Activated T-cell treated with anti-CD3 and anti-CD28 coated beads, Interleukin-2, amount 50 U/mL, for 4 hours (primary cell): ENCODE measurements around the gene IZUMO4. TPM values are rescaled to one million over a fixed set of nuclear protein-coding genes. Genes with fewer than 3 reads are reported as not detected.

Source experiments
- ATAC-seq, 2 donors: fragments of 200-7000 bp; cut with Tn5 transposase; one replicate each; pipeline ENCODE4 v1.10.0; 2021
- DNase-seq: peaks from one replicate; pipeline ENCODE4 v3.0.0-alpha.2; 2020
- H3K27me3 Mint-ChIP-seq: one replicate; pipeline ENCODE4 v1.8.0; 2021; ENCODE audit warnings: low read depth, mixed read lengths
- H3K36me3 Mint-ChIP-seq: one replicate; pipeline ENCODE4 v1.8.0; 2022; ENCODE audit warnings: mixed read lengths; ENCODE audit not compliant: insufficient read depth
- H3K4me1 Mint-ChIP-seq: one replicate; pipeline ENCODE4 v1.8.0; 2021; ENCODE audit warnings: low read depth, mixed read lengths
- H3K4me3 Mint-ChIP-seq: one replicate; pipeline ENCODE4 v1.8.0; 2021; ENCODE audit warnings: mild to moderate bottlenecking, moderate library complexity, mixed read lengths
- H3K9me3 Mint-ChIP-seq: one replicate; pipeline ENCODE4 v1.8.0; 2021; ENCODE audit warnings: mixed read lengths
- total RNA-seq, 3 donors: library from RNA; stranded (reverse); gene quantifications; one replicate each; pipeline ENCODE4 v1.2.1, GENCODE V29; 2021

The IZUMO4 gene
- total RNA-seq, 3 donors from 2014 or later: 3.4 to 4.6 (median 4.2) TPM

DNA sequence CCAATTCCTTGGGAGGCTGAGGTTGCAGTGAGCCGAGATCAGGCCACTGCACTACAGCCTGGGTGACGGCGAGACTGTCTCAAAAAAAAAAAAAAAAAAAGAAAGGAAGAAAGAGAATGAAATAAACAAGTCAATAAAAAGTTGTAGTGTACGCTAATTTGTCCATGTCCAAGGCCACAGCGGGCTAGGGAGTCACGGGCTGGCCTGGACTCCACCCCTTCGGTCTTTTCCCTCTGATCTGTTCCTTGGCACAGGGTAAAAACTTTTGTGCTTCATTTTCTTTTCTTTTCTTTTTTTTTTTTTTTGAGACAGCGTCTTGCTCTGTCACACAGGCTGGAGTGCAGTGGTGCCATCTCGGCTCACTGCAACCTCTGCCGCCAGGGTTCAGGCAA lies 26.3 kb upstream of the IZUMO4 start:
- Mint-ChIP-seq H3K4me3 (no peak overlapping the region), H3K36me3 (peaks cover 21% of the 10 kb centered on the region), H3K27me3 (no peaks in the 10 kb centered on the region), H3K4me1 (peaks cover 14% of the 10 kb centered on the region), H3K9me3 (no peaks in the 10 kb centered on the region)
- ATAC-seq (no peak), DNase-seq (no peak)

DNA sequence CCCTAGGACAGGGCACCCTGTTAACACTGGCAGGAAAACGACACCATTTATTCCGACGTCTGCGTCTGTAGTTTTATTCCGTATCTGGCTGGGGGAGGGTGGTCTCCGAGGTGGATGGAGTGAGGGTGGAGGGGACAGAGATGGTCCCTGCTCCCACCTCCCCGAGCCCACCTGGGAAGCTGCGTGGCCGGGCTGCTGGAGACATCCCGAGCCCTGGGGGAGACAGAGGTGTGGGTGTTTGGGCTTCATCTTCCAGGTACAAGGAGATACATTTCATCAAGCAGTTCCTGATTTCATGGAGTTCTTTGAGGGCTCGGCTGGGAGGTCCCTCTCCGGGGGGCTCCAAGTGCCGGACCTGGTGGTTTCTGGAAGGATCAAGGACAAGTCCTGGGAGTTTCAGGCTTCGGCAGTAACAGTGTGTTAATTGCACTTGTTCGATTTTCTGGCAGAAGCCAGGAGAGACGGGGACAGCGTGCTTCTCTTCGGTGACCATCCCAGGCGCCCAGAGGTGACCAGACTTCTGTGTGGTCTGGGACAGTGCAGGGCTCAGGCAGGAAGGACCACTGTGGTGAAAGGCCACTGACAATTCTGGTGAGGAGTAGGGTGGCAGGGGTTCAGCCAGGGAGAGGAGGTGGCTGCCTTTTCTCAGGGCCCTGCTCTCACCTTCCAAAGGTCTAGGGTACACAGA lies 25.6 kb upstream of the IZUMO4 start:
- H3K4me1 Mint-ChIP-seq: peaks cover 14% of the 10 kb centered on the region
- H3K4me3 Mint-ChIP-seq: no peak overlapping the region
- DNase-seq (no peak), ATAC-seq (no peak)
- no peaks in the 10 kb centered on the region for H3K9me3 Mint-ChIP-seq
- no peaks in the 10 kb centered on the region for H3K27me3 Mint-ChIP-seq
- H3K36me3 Mint-ChIP-seq: peaks cover 23% of the 10 kb centered on the region

DNA sequence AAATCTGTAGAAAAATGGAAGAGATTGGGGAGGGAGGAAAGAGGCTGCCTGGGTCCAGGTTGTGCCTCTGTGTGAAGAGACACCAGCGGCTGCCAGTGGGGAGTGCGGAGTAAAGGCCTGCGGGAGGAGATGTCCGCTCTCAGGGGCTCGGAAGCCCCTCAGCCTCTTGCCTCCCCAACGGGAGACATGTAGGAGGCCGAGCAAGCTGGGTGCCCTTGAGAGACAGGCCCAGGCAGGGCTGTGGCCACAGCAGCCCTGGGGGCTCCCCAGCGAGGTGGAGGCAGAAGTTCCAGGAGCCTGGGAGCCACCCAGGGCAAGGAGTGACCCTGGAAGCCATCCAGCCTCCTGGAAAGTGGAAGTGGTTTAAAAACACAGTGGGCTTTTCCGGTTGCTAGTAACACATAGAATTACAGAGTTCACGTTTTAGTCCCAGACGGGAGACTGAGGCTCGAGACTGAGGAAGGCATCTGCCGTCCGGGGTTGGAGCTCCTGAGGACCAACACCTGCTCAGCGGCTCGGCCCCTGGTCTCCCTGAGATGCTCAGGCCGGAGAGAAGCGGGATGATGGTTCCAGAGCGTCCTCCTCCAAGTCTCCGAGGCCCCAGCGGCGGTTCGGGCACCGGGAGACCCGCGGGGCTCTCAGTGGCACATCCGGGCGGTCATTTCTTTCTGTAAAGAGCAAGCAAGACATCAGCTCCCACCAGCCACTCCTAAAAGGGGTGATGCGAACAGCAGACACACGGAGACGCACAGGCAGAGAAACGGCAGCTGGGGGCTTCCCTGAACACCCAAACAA lies 23.8 kb upstream of the IZUMO4 start:
- Mint-ChIP-seq H3K4me3 (no peak overlapping the region), H3K36me3 (peaks cover 26% of the 10 kb centered on the region), H3K27me3 (no peaks in the 10 kb centered on the region), H3K4me1 (peaks cover 14% of the 10 kb centered on the region), H3K9me3 (no peaks in the 10 kb centered on the region)
- no peak for DNase-seq
- ATAC-seq: no peak

DNA sequence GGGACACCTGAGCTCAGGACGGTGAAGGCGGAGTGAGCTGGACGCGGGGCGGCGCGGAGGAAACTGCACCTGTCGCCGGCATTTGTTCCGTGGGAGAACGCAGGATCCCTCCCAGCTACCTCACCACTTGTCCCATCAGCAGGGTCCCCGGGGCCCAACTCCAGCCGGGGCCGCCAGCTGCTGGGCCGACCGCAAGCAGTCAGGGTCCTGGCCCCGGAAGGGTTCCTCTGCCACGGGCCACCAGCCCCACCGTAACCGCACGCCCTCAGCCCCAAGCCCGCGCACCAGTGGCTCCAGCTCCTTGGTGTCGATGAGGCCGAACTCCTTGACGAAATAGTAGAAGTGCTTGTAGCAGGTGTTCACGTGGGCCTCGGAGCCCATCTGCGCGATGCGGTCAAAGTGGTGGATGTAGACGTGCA lies 20.2 kb upstream of the IZUMO4 start:
- peaks cover 32% of the 10 kb centered on the region for H3K36me3 Mint-ChIP-seq
- no peaks in the 10 kb centered on the region for H3K9me3 Mint-ChIP-seq
- H3K4me3 Mint-ChIP-seq: no peak overlapping the region
- DNase-seq: no peak
- no peaks in the 10 kb centered on the region for H3K27me3 Mint-ChIP-seq
- ATAC-seq: no peak
- peaks cover 24% of the 10 kb centered on the region for H3K4me1 Mint-ChIP-seq

DNA sequence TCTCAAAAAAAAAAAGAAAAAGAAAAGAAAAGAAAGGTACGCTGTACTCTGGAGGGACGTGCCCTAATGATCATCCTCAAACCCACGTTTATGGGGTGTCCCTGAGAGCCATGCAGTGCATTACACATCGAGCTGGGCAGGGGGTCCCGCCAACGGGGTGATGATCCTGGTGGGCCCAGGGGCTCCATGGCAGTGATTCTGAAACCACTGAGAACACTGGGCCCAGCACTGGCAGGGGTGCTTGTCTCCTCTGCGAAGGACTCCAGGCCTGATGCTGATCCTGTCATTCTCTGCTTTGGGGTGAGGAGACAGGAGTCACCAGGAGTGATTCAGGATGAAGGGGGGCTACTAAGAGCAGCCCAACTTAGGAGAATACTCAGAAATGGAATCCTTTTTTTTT lies 19.3 kb upstream of the IZUMO4 start:
- H3K36me3 Mint-ChIP-seq: peaks cover 28% of the 10 kb centered on the region

DNA sequence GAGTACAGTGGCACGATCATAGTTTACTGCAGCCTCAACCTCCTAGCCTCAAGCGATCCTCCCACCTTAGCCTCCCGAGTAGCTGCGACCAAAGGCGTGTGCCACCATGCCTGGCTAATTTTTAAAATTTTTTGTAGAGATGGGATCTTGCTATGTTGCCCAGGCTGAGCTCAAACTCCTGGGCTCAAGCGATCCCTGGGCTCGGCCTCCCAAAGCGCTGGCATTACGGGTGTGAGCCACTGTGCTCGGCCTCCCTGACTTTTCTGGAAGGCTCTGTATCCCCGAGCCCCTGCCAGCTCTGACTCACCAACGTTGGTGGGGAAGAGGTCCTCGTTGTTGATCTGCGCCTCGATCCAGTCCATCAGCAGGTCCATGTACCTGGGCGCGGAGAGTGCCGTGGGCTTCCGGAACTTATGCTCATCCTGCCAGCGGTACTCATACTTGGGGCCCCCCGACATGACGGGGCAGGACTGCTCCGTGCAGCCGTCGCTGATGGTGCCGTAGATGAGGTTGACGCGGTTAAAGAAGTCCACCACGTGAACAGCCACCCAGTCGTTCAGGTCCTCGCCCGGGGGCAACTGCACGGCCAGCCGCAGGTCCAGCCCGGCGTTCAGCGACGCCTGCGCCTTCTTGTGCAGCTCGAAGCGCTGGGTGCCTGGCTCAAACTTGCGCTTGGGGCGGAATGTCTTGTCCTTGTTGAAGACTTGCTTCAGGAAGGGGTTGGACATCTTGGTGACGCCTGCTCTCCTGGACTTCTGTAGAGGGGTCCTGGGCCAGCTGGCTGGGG lies 18.7 kb upstream of the IZUMO4 start:
- Mint-ChIP-seq H3K36me3 (peaks cover 25% of the 10 kb centered on the region), H3K4me1 (peaks cover 36% of the 10 kb centered on the region), H3K4me3 (no peak overlapping the region), H3K27me3 (no peaks in the 10 kb centered on the region), H3K9me3 (no peaks in the 10 kb centered on the region)
- no peak for ATAC-seq
- no peak for DNase-seq

More for the DNA sequence above, 19.3 kb upstream of the IZUMO4 start:
- Mint-ChIP-seq H3K4me1 (peaks cover 31% of the 10 kb centered on the region), H3K4me3 (no peak overlapping the region), H3K9me3 (no peaks in the 10 kb centered on the region), H3K27me3 (no peaks in the 10 kb centered on the region)
- ATAC-seq (no peak), DNase-seq (no peak)

DNA sequence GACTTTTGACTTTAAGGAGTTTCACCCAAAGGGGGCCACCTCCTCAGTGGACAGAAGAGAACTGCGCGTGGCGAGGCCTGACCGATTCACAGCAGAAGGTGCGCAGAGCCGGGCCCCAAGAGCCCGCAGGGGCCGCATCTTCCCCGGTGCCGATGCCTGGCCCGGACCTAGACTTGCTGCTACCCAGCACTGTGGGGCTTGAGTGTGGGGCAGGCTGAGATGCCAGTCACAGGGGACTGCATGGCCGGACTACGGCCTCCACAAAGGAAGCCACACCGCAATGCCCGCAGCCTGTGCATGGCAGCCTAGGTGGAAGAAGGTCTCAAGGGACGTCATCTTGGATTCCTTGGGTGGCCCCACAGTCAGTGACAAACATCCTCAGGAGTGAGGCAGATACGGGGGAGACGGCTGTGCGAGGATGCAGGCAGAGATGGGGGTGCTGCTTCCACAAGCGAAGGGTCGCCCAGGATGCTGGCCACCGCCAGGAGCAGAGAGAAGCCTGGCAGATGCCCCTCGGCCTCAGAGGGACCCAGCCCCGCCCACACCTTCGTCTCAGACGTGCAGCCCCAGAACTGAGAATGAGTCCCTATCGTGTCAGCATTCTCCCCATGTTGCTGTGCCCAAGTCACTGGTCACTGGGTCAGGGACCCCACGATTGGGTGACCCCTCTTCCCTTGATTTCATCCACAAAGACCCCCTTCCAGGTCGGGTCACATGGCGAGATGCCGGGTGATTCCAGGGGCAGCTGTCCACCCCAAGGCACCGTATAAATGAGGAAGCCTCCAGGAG lies 17.4 kb upstream of the IZUMO4 start:
- DNase-seq (no peak), ATAC-seq (no peak)
- Mint-ChIP-seq H3K27me3 (no peaks in the 10 kb centered on the region), H3K4me1 (peaks cover 36% of the 10 kb centered on the region), H3K9me3 (no peaks in the 10 kb centered on the region), H3K36me3 (peaks cover 20% of the 10 kb centered on the region), H3K4me3 (peak overlapping the region; percentile 94)

DNA sequence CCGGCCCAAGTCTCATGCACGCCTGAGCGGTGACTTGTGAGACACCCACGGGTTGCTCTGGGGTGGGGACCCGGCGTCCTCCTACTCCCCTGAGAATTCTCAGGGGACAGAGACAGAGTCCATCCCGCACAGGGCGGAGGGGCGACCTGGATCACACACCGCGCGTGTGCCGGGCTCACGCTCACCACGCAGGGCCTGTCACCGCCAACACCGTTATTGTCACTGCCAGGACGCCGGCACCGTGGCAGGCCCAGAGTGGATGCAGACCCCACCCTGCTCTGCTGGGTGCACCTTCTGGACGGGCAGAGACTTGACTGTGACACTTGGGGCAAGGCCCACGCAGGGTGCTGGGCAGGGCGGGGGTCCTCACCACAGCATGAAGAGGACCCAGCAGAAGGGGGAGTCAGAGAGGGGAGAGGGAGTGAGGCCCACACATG lies 16.8 kb upstream of the IZUMO4 start:
- no peak for ATAC-seq

DNA sequence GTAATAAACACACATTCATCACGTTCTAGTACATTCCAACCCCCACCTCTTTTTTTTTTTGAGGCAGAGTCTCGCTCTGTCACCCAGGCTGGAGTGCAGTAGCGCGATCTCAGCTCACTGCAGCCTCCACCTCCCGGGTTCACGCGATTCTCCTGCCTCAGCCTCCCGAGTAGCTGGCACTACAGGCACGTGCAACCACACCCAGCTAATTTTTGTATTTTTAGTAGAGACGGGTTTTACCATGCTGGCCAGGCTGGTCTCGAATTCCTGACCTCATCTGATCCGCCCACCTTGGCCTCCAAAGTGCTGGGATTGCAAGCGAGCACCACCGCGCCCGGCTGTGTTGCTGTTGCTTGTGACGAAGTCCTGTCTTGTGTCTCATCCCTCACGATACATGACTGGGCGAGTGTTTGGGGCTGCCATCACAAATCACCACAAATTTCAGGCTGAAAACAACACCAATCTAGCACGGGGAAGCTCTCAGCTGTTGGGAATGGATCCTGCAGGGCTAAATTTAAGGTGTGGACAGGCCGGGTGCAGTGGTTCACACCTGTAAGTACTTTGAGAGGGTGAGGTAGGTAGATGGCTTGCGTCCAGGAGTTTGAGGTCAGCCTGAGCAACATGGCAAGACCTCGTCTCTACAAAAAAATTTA lies 16.3 kb upstream of the IZUMO4 start:
- Mint-ChIP-seq H3K9me3 (no peaks in the 10 kb centered on the region), H3K4me3 (peak overlapping the region; percentile 94), H3K27me3 (no peaks in the 10 kb centered on the region), H3K4me1 (peaks cover 40% of the 10 kb centered on the region), H3K36me3 (peaks cover 22% of the 10 kb centered on the region)
- no peak for DNase-seq
- ATAC-seq: no peak

More for the DNA sequence above, 16.8 kb upstream of the IZUMO4 start:
- Mint-ChIP-seq H3K9me3 (no peaks in the 10 kb centered on the region), H3K36me3 (peaks cover 19% of the 10 kb centered on the region), H3K4me1 (peaks cover 36% of the 10 kb centered on the region), H3K4me3 (peak overlapping the region; percentile 94), H3K27me3 (no peaks in the 10 kb centered on the region)
- DNase-seq: no peak

DNA sequence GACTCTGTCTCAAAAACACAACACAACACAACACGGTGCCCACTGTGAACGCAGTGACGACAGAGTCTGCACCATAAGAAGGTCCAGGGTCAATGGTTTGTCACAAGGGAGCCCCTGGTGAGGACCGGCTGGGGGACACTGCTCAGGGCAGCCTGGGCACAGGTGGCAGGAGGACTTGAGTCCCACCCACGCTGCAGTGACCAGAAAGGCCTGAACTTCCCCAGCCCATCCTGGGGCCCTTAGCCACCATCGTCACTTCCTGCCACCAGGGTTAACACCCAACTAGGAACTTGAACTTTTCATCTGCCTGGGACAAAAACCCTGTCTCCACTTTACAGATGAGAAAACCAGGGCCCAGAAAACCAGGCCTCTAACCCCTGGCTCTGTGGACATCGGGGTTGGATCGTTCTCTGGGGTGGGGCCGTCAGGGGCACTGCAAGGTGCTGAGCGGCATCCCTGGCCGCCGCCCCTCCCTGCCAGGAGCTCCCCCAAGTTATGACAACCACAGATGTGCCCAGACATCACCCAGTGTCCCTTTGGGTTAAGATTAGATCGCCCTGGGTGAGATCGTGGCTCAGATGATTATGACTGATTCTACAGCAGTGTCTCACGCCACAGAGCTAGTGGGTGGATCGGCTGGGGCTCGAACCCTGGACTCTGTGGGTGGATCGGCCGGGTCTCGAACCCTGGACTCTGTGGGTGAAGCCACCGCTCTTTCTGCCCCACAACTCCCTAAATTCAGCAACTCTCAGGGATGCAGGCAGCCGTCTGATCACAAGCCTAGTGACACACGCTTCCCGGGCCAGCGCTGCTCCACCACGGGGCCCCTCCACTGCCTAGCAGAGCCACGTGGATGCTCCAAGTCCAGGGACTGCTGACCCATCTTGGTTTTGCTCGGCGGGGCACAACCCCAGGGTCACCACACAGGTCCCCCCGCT lies 14.6 kb upstream of the IZUMO4 start:
- peak overlapping the region; percentile 94 for H3K4me3 Mint-ChIP-seq

DNA sequence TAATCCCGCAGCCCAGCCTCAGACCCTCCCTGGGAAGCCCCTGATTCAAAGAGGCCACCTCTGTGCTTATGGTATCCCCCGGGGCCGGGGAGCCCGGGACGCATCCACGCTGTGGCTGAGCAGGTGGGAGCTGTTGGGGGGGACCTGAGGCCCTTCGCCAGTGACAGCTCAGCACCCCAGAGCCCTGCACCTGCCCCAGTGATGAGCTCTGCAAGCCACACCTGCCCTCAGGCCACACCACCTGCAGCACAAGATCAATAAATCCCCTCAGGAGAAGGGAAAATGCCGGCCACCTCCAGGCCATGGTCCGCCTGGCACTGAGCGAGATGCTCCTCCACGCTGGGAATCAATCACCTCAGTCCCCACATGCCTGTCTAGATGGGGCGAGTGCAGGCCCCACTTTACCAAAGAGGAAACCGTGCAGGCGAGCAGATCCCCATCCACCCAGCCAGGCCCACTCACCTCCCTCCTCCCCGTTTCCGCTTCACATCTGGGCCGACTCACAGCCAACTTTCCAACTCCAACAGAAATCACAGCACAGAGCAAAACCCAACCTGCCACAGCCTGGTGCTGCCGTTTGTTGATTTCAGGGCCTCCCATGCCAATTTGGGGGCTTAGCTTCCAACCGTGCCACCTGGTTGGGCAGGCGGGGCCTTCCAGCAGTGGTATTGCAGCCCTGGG lies 13.4 kb upstream of the IZUMO4 start:
- ATAC-seq: peak; percentile 30 to 33
- Mint-ChIP-seq H3K4me1 (peaks cover 63% of the 10 kb centered on the region), H3K4me3 (peak overlapping the region; percentile 94), H3K9me3 (no peaks in the 10 kb centered on the region), H3K27me3 (no peaks in the 10 kb centered on the region), H3K36me3 (peaks cover 17% of the 10 kb centered on the region)
- peak; percentile 60 for DNase-seq

More for the DNA sequence above, 14.6 kb upstream of the IZUMO4 start:
- ATAC-seq (peak; percentile 17 to 33), DNase-seq (no peak)
- Mint-ChIP-seq H3K9me3 (no peaks in the 10 kb centered on the region), H3K36me3 (peaks cover 17% of the 10 kb centered on the region), H3K27me3 (no peaks in the 10 kb centered on the region), H3K4me1 (peaks cover 51% of the 10 kb centered on the region)

DNA sequence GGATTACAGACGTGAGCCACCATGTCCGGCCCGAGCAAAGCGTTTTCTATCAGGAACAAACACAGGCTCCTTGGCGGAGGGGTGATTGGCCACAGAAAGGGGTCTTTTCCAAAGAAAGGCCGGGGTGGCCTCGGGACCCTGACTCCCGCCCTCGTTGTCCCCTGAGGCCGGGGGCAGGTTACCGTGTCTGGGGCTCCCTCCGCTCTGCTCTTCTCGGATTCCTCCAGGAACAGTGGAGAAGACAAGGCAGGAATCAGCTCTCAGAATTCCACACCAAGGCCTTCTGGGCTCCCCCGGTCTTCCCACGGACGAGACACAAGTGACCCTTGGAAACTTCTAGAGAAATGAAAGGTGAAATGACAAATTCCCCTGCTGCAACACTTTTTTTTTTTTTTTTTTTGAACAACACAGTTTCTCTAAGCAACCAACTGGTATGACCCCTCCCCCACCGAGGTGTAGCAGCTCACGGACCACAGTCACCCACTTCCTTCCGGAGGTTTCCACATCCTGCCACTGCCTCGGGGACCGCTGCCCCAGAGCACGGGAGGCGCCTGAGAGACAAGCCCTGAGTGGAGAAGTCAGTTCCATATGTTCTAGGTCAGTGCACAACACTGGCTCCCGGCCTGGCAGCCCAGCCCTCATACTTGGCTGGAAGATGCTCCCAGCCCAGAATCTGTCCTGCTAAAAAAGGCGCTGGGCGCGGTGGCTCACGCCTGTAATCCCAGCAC lies 11.6 kb upstream of the IZUMO4 start:
- Mint-ChIP-seq H3K4me3 (peak overlapping the region; percentile 94), H3K36me3 (peaks cover 10% of the 10 kb centered on the region), H3K27me3 (no peaks in the 10 kb centered on the region), H3K4me1 (peaks cover 71% of the 10 kb centered on the region), H3K9me3 (no peaks in the 10 kb centered on the region)
- ATAC-seq (peak; percentile 72 to 74), DNase-seq (peak; percentile 83)
